Activated CD4-positive, alpha-beta T cell treated with anti-CD3 and anti-CD28 coated beads, Interleukin-2, amount 10 ng/mL, durations not matched to agents 24 days and 14 days (primary cell): ENCODE measurements around the gene GALNT1. TPM values are rescaled to one million over a fixed set of nuclear protein-coding genes. Genes with fewer than 3 reads are reported as not detected.
"Not testable (repeated sequence)": the region's sequence is repeated elsewhere in the genome, so short reads cannot be mapped to it uniquely, and the experiment has no call there.

Experiments used
- DNase-seq: peaks from one replicate; pipeline ENCODE4 v3.0.0; 2022
- H3K27ac Mint-ChIP-seq: one replicate; pipeline ENCODE4 v1.8.0; 2022; ENCODE audit warnings: mild to moderate bottlenecking, mixed read lengths
- H3K27me3 Mint-ChIP-seq: one replicate; pipeline ENCODE4 v1.8.0; 2022; ENCODE audit warnings: mixed read lengths
- H3K36me3 Mint-ChIP-seq: one replicate; pipeline ENCODE4 v1.8.0; 2022; ENCODE audit warnings: low read depth, mild to moderate bottlenecking, mixed read lengths
- H3K4me1 Mint-ChIP-seq: one replicate; pipeline ENCODE4 v1.8.0; 2021; ENCODE audit warnings: mixed read lengths
- H3K4me3 Mint-ChIP-seq: one replicate; pipeline ENCODE4 v1.8.0; 2022; ENCODE audit warnings: mild to moderate bottlenecking, moderate library complexity, mixed read lengths
- H3K9me3 Mint-ChIP-seq: one replicate; pipeline ENCODE4 v1.8.0; 2021; ENCODE audit warnings: mixed read lengths
- intact Hi-C: fragments of 100-400 bp; cut with micrococcal nuclease; formaldehyde crosslinking; loops from one replicate; pipeline ENCODE4 v1.15.1; 2023
- total RNA-seq: library from RNA; stranded (reverse); gene quantifications from 2 replicates; pipeline ENCODE4 v1.2.3, GENCODE V29; 2022

The GALNT1 gene
- total RNA-seq = 47.0 and 50.8 TPM in 2 replicates

GRCh38 chr18:35581546-35581897, at the start of gene GALNT1:
Gene GALNT1, plus strand, starts transcription at chr18:35581740. Its CDS starts 72,923 bp downstream, at chr18:35654663.
- DNase-seq = no peak
- Mint-ChIP-seq H3K9me3 (peaks cover 12% of the 10 kb centered on the region), H3K4me1 (peaks cover 22% of the 10 kb centered on the region), H3K27ac (peak within 1 kb of the TSS; percentile 74), H3K36me3 (peaks cover 9% of the 10 kb centered on the region), H3K27me3 (peaks cover 12% of the 10 kb centered on the region), H3K4me3 (peak within 1 kb of the TSS; percentile 74)
- intact Hi-C loops = loop anchor here (5.0 to 10.0 kb wide), 4 partner anchors 174 to 607 kb away; partner anchors contain the start of genes RMP24 and ZNF397

- H3K27me3 Mint-ChIP-seq = peaks cover 20% of the 10 kb centered on the region
- H3K4me3 Mint-ChIP-seq = no peak overlapping the region
- DNase-seq = no peak
- intact Hi-C loops = no loop called here
- H3K27ac Mint-ChIP-seq = no peak overlapping the region
- no peaks in the 10 kb centered on the region for H3K36me3 Mint-ChIP-seq
- peaks cover 4% of the 10 kb centered on the region for H3K9me3 Mint-ChIP-seq
- H3K4me1 Mint-ChIP-seq = no peaks in the 10 kb centered on the region
These were observed 47.6 kb upstream of the GALNT1 start for GRCh38 chr18:35533916-35534405.

GRCh38 chr18:35535297-35535696, 46.2 kb upstream of the GALNT1 start:
- Mint-ChIP-seq H3K4me3 (no peak overlapping the region), H3K27me3 (peaks cover 17% of the 10 kb centered on the region), H3K36me3 (no peaks in the 10 kb centered on the region), H3K4me1 (no peaks in the 10 kb centered on the region), H3K27ac (no peak overlapping the region), H3K9me3 (peaks cover 4% of the 10 kb centered on the region)
- intact Hi-C loops = no loop called here
- DNase-seq = no peak

- Mint-ChIP-seq H3K27me3 (peaks cover 3% of the 10 kb centered on the region), H3K36me3 (no peaks in the 10 kb centered on the region), H3K4me3 (no peak overlapping the region), H3K9me3 (peaks cover 10% of the 10 kb centered on the region), H3K4me1 (no peaks in the 10 kb centered on the region), H3K27ac (no peak overlapping the region)
- DNase-seq = no peak
- intact Hi-C loops = no loop called here
These were observed 39.2 kb upstream of the GALNT1 start for GRCh38 chr18:35542356-35542755.

GRCh38 chr18:35547008-35547605, 34.4 kb upstream of the GALNT1 start:
- DNase-seq = no peak
- Mint-ChIP-seq H3K4me3 (no peak overlapping the region), H3K9me3 (peaks cover 10% of the 10 kb centered on the region), H3K27ac (no peak overlapping the region), H3K27me3 (peaks cover 3% of the 10 kb centered on the region), H3K4me1 (no peaks in the 10 kb centered on the region), H3K36me3 (no peaks in the 10 kb centered on the region)
- intact Hi-C loops = no loop called here

GRCh38 chr18:35549564-35549963, 32.0 kb upstream of the GALNT1 start:
- DNase-seq = no peak
- Mint-ChIP-seq H3K4me3 (no peak overlapping the region), H3K4me1 (no peaks in the 10 kb centered on the region), H3K36me3 (no peaks in the 10 kb centered on the region), H3K9me3 (peaks cover 10% of the 10 kb centered on the region), H3K27me3 (no peaks in the 10 kb centered on the region), H3K27ac (no peak overlapping the region)
- intact Hi-C loops = no loop called here

GRCh38 chr18:35553300-35553699, 28.2 kb upstream of the GALNT1 start:
- no peaks in the 10 kb centered on the region for H3K36me3 Mint-ChIP-seq
- no peaks in the 10 kb centered on the region for H3K9me3 Mint-ChIP-seq
- H3K27ac Mint-ChIP-seq = no peak overlapping the region
- DNase-seq = no peak
- no peaks in the 10 kb centered on the region for H3K4me1 Mint-ChIP-seq
- peaks cover 3% of the 10 kb centered on the region for H3K27me3 Mint-ChIP-seq
- H3K4me3 Mint-ChIP-seq = no peak overlapping the region
- intact Hi-C loops = no loop called here

- DNase-seq, H3K4me1 Mint-ChIP-seq, H3K4me3 Mint-ChIP-seq, H3K9me3 Mint-ChIP-seq, H3K36me3 Mint-ChIP-seq, intact Hi-C loops, H3K27ac Mint-ChIP-seq, H3K27me3 Mint-ChIP-seq: not testable (repeated sequence)
These were observed 26.0 kb upstream of the GALNT1 start for GRCh38 chr18:35555538-35555937.

GRCh38 chr18:35559867-35560266, 21.7 kb upstream of the GALNT1 start:
- H3K4me3 Mint-ChIP-seq = no peak overlapping the region
- DNase-seq = no peak
- intact Hi-C loops = no loop called here
- no peak overlapping the region for H3K27ac Mint-ChIP-seq
- peaks cover 6% of the 10 kb centered on the region for H3K27me3 Mint-ChIP-seq
- no peaks in the 10 kb centered on the region for H3K36me3 Mint-ChIP-seq
- H3K9me3 Mint-ChIP-seq = no peaks in the 10 kb centered on the region
- no peaks in the 10 kb centered on the region for H3K4me1 Mint-ChIP-seq

- Mint-ChIP-seq H3K27ac (no peak overlapping the region), H3K9me3 (no peaks in the 10 kb centered on the region), H3K27me3 (peaks cover 6% of the 10 kb centered on the region), H3K4me1 (no peaks in the 10 kb centered on the region), H3K36me3 (no peaks in the 10 kb centered on the region), H3K4me3 (no peak overlapping the region)
- intact Hi-C loops = no loop called here
- DNase-seq = no peak
These were observed 16.6 kb upstream of the GALNT1 start for GRCh38 chr18:35564795-35565453.

- Mint-ChIP-seq H3K27ac (no peak overlapping the region), H3K9me3 (no peaks in the 10 kb centered on the region), H3K36me3 (no peaks in the 10 kb centered on the region), H3K4me3 (no peak overlapping the region), H3K27me3 (peaks cover 6% of the 10 kb centered on the region), H3K4me1 (no peaks in the 10 kb centered on the region)
- no peak for DNase-seq
- intact Hi-C loops = no loop called here
These were observed 15.5 kb upstream of the GALNT1 start for GRCh38 chr18:35566019-35566418.

GRCh38 chr18:35570182-35570581, 11.4 kb upstream of the GALNT1 start:
- Mint-ChIP-seq H3K9me3 (no peaks in the 10 kb centered on the region), H3K27me3 (peaks cover under 1% of the 10 kb centered on the region), H3K27ac (no peak overlapping the region), H3K4me3 (no peak overlapping the region), H3K36me3 (no peaks in the 10 kb centered on the region), H3K4me1 (peaks cover 7% of the 10 kb centered on the region)
- intact Hi-C loops = loop anchor here (10.0 kb wide), 1 partner anchor 115 kb away; no protein-coding TSS in a partner anchor
- no peak for DNase-seq

- no peak overlapping the region for H3K27ac Mint-ChIP-seq
These were observed 10.4 kb upstream of the GALNT1 start for GRCh38 chr18:35571138-35571537.

GRCh38 chr18:35572644-35573043, 8.9 kb upstream of the GALNT1 start:
- Mint-ChIP-seq H3K27me3 (no peaks in the 10 kb centered on the region), H3K4me1 (peaks cover 14% of the 10 kb centered on the region), H3K27ac (no peak overlapping the region), H3K36me3 (peaks cover 2% of the 10 kb centered on the region), H3K9me3 (peaks cover 11% of the 10 kb centered on the region), H3K4me3 (no peak overlapping the region)
- intact Hi-C loops = loop anchor here (10.0 kb wide), 1 partner anchor 112 kb away; no protein-coding TSS in a partner anchor
- DNase-seq = no peak

More at GRCh38 chr18:35571138-35571537, 10.4 kb upstream of the GALNT1 start:
- H3K27me3 Mint-ChIP-seq = no peaks in the 10 kb centered on the region
- no peak for DNase-seq
- intact Hi-C loops = loop anchor here (10.0 kb wide), 1 partner anchor 114 kb away; no protein-coding TSS in a partner anchor
- H3K9me3 Mint-ChIP-seq = peaks cover 2% of the 10 kb centered on the region
- H3K4me1 Mint-ChIP-seq = peaks cover 7% of the 10 kb centered on the region
- H3K36me3 Mint-ChIP-seq = no peaks in the 10 kb centered on the region
- no peak overlapping the region for H3K4me3 Mint-ChIP-seq
